AG10803 (cell line): ENCODE results near the gene POFUT1.
"Not testable (repeated sequence)": the region's sequence is repeated elsewhere in the genome, so short reads cannot be mapped to it uniquely, and the experiment has no call there.

Experiments
- DNase-seq: peaks from one replicate; pipeline ENCODE4 v3.0.0; 2010; ENCODE audit warnings: low read depth
- H3K4me3 ChIP-seq: 2 replicates; pipeline ENCODE4 v1.5.1; 2011; ENCODE audit warnings: mild to moderate bottlenecking, low read length, control low read depth
- CTCF ChIP-seq: conservative IDR thresholded peaks from 2 replicates; pipeline ENCODE4 v1.5.1; 2011; ENCODE audit warnings: mild to moderate bottlenecking, low read length, control low read depth, inconsistent platforms

Gene POFUT1

GRCh38 chr20:32195581-32195980 lies 12.1 kb upstream of the POFUT1 start:
- TF ChIP-seq CTCF, result no peak
- no peak for DNase-seq
- no peak overlapping the region for H3K4me3 ChIP-seq

GRCh38 chr20:32196613-32197012 lies 11.1 kb upstream of the POFUT1 start:
- H3K4me3 ChIP-seq, DNase-seq: not testable (repeated sequence)

- not testable (repeated sequence) for DNase-seq, H3K4me3 ChIP-seq
These were observed 10.5 kb upstream of the POFUT1 start for GRCh38 chr20:32197136-32197535.

GRCh38 chr20:32199006-32199405 lies 8.7 kb upstream of the POFUT1 start:
- DNase-seq, result no peak
- no peak overlapping the region for H3K4me3 ChIP-seq
- TF ChIP-seq CTCF, result no peak

GRCh38 chr20:32201296-32201976 lies 6.2 kb upstream of the POFUT1 start:
- peak; percentile 37 for DNase-seq
- no peak overlapping the region for H3K4me3 ChIP-seq
- TF ChIP-seq CTCF, result no peak

- H3K4me3 ChIP-seq, result no peak overlapping the region
- DNase-seq, result peak; percentile 60
- TF ChIP-seq CTCF, result no peak; the same call in 1 of the 2 replicates
These were observed 5.7 kb upstream of the POFUT1 start for GRCh38 chr20:32201977-32202363.

GRCh38 chr20:32203356-32204204 lies 4.1 kb upstream of the POFUT1 start:
- no peak for TF ChIP-seq CTCF
- DNase-seq, result no peak
- H3K4me3 ChIP-seq, result no peak overlapping the region
